GM18870 (cell line): ENCODE results near the gene ARF3.

Source experiments
- ATAC-seq: cut with Tn5 transposase; IDR thresholded peaks from one replicate; pipeline ENCODE4 v1.9.1; 2021; ENCODE audit warnings: moderate library complexity; ENCODE audit not compliant: unreplicated experiment

The ARF3 gene

GRCh38 chr12:48982397-48983080, 25.3 kb upstream of the ARF3 start:
- ATAC-seq: no peak

GRCh38 chr12:48981757-48982157, 24.5 kb upstream of the ARF3 start:
- no peak for ATAC-seq

GRCh38 chr12:48980953-48981756, 23.9 kb upstream of the ARF3 start:
- no peak for ATAC-seq

- ATAC-seq: no peak
These were observed 23.2 kb upstream of the ARF3 start for GRCh38 chr12:48980389-48980952.

DNA sequence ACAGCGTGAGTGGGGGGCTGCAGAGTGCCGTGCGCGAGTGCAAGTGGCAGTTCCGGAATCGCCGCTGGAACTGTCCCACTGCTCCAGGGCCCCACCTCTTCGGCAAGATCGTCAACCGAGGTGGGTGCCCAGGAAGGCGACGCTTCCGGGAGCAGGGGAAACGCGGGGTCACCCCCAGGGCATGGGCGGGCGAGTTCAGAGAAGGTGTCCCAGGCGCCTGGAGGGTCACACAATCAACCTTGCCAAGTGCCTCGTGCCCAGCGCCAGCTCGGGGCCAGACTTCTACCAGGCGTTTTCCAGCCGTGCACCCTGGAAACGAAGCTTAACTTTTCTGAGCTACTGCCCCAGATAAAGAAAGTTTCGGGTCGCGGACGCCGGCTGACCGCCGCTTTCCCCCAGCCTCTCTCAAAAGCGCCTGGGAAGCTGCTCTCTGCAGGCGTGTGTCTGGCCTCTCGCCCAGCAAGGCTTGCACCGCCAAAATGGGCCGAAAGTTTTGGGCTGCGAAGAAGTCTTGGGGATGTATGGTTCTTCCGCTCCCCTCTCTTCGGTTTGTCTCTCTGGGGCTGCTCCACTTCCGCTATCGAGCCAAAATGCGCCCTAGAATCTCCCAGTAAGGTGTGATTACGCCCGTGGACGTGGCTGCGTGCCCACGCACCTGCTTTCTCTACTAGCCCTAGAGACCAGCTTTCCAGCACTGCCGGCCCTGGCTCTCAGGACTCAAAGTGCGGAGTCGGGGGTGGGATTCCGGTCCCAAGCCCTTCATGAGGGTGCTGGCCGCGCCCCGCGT, 22.5 kb upstream of the ARF3 start:
- ATAC-seq: no peak

DNA sequence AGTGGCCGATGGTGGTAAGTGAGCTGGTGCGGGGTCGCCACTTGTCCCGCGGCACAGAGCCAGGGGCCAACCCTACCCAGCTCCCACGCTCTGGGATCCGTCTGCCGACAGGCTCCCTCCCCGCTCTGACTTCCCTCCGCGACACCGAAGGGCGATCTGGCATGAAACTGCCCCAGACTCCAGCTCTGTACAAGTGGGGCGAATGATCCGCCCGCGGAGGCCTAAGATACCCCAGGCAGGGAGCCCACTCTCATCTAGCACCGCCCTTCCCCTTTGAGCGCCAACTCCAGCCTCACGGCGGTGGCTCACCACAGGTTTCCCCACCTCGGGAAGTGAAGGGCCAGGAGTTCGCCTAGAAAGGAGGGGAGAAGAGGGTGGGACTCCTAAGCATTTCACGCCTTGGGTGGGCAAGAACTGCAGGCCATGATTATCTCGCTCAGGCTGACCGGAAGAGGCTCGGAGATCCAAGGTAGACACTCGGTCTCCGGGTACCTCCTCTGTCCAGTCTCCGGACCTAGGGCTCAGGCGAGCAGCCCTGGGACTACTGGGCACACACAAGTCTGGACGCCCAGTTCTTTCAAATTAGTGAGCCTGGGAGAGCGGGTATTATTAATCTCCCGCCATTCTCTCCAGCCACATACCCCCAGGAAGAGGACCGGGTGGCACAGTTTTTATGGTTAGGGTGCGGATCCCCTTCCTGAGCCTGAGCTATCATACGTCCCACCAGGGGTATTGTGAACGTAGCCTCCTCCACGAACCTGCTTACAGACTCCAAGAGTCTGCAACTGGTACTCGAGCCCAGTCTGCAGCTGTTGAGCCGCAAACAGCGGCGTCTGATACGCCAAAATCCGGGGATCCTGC, 21.7 kb upstream of the ARF3 start:
- ATAC-seq: no peak

GRCh38 chr12:48978291-48978740, 21.0 kb upstream of the ARF3 start, which contains the start of gene WNT1:
WNT1 (plus strand) TSS chr12:48978322; CDS start chr12:48978651, 329 bp downstream.
- ATAC-seq: no peak

GRCh38 chr12:48977290-48978281, 20.3 kb upstream of the ARF3 start:
- no peak for ATAC-seq

DNA sequence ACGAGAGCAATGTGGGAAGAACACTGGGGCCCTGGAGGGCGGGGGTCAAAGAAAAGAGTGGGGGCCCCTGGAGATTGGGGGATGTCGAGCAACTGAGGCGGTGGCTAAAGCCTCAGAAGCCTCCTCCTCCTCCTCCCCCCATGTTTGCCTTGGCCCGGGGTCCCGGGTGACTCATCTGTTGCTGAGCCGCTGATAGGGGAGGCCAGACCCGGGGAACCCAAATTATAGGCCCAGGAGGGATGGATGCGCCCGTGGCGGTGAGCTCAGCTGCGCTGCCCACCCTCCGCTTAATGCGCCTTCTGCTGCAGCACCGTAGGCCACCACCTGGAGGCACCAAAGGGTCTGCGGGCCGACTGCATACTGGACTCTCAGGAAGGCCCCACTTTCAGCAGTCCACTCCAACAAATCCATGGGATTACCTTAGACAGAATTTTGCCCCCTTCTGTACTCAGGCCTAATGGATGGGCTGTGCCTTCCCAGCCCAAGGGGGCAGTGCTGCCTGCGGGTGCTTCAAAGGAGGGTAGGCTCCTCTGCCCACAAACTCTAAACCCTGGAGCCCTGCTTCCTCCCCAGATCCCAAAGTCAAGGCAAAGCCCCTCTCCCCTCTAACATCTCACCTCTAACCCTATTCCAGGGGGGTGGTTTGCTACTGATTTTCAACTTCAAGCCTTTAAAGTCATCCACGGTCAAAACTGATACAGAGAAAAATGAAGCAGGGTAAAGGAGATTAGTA, 16.8 kb upstream of the ARF3 start:
- ATAC-seq: no peak

DNA sequence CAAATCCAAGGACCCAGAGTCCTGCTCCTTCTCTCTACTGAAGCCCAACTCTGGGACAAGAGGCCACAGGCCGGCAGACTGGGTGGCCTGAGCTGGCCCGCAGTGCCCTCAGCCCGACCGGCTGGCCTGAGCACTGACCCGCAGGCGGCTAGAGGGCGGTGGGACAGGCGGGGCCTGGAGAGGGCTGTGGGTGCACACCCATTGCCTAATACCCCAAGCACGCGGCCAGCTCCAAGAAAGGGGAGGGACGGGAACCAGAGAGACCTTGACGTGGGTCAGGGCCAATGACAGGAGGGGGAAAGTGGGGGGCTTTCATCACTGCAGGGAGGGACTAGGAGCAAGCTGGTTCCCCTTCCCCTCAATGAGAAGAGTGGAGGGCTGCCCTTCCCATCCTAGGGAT, 16.2 kb upstream of the ARF3 start:
- no peak for ATAC-seq

- ATAC-seq: no peak
These were observed 15.7 kb upstream of the ARF3 start for GRCh38 chr12:48972952-48973483.

GRCh38 chr12:48972213-48972951, 15.1 kb upstream of the ARF3 start:
- ATAC-seq: no peak

DNA sequence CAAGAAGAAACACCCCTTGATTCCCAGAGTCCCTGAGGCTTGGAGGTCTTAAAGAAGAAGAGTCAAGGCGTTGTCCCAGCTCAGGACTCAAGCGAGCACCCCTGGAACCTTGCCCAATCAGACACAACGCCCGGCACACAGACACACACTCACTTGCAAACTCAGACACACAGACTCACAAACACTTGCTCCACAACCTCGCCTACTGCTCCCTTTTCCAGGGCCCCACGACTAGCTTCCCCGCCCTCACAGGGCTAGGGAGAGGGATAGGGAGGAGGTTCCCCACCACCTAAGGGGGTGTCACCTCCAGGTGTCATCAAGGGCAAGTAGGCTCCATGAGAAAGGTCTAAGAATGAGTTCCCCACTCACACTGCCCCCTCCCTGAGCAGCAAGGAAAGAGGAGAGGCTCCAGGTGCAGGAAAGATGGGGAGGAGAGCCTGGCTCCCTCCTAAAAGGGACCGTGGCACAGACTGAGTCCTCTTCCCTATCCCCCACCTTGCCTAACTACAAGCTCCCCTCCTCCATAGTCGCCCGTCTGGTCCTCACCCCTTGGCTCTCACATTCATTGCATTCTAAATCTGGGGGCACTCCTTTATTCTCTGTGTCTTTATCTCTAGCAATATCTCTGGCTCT, 13.5 kb upstream of the ARF3 start:
- no peak for ATAC-seq

GRCh38 chr12:48969833-48970701, 12.8 kb upstream of the ARF3 start:
- ATAC-seq: no peak

DNA sequence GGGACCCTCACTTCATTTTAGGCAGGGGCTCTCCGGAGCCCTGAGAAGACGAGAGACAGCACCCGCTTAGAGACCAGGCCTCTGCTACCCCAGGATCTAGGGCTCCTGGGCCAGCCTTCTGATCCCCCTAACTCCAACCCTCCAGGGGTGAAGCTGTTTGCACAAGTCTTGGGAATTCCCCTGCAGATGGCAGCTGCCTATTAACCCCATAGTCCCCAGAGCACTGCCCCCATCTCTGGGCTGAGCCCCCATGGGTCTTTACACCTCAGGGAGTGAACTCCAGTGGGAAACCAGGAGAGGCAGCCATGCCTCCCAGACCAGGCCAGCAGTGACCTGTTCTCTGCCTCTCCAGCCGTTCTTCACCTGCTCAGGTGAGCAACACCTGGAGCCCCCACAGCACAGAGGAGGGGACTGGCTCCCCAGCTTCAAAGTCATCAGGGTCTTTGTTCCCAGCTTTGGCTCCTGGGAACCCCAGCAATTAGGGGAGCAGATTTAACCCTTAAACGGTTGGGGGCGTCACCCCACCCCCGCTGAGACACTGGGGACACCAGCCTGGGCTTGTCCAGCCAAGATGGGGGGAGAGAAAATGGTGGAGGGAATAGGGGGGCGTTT, 12.0 kb upstream of the ARF3 start:
- no peak for ATAC-seq

DNA sequence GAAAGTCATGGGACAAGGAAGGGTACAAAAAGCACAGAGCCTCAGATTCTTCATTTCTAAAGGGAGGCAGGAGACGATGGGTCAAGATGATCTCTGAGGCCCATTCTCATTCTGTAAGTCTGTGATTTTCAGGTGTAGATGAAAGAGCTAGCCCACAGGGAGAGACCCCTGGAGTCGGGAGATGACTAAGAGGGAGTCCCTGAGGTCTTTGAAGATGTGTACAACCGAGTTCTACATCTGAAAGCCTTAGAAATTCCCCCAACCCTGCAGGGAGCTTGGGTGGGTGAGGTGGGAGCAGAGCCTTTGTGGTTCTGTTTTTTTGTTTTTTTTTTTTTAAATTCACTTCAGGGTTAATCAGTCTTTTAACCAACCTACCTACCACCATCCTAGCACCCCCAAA, 11.2 kb upstream of the ARF3 start:
- no peak for ATAC-seq
